Keratinocyte (primary cell): ENCODE measurements around the gene FOCAD.

Experiments used
- CTCF ChIP-seq, 3 experiments: IDR thresholded peaks in 1 of 3; conservative IDR thresholded peaks in 1 of 3; optimal IDR thresholded peaks in 1 of 3; 2 replicates in 2 of 3; 3 replicates in 1 of 3; pipeline versions ENCODE3 to v1.5.1; 2011; ENCODE audit warnings: low read length in 3 of 3, mild to moderate bottlenecking in 3 of 3, moderate library complexity in 2 of 3, control low read depth in 1 of 3, inconsistent platforms in 1 of 3; ENCODE audit not compliant: insufficient read depth in 2 of 3; ENCODE audit errors: extremely low read depth in 1 of 3
- EZH2 ChIP-seq: IDR thresholded peaks from one replicate; pipeline ENCODE4 v1.6.1; 2012; ENCODE audit warnings: inconsistent platforms, mild to moderate bottlenecking, low read length, moderate library complexity

GRCh38 chr9:20684875-20685696 lies 1.0 kb downstream of the FOCAD start:
- TF ChIP-seq CTCF (optimal IDR thresholded peaks at IDR 0.05 in 1 of 3, IDR thresholded peaks at IDR 0.05 in 1 of 3, conservative IDR thresholded peaks at IDR 0.05 in 1 of 3; ENCODE audit: extremely low read depth in 1 of 3, insufficient read depth in 2 of 3, low read length in 3 of 3) = no peak
- no peak for TF ChIP-seq EZH2
